HCT116 (cell line): ENCODE measurements around the gene AHNAK. TPM values are rescaled to one million over a fixed set of nuclear protein-coding genes. Genes with fewer than 3 reads are reported as not detected.

Experiments
- ATAC-seq: fragments of 200-7000 bp; cut with Tn5 transposase; 2 replicates; pipeline ENCODE4 v1.9.1; 2020; ENCODE audit warnings: mild to moderate bottlenecking, moderate library complexity
- BruUV-seq: library from RNA; stranded (reverse); fragments of 400-500 nt; replicated peaks from 2 replicates; lab custom pipeline; 2021; lab: Mats Ljungman, UMichigan
- CTCF ChIA-PET: fragments of 300-600 bp; sonication (Branson Sonifier 250); formaldehyde crosslinking; loops from one replicate; lab custom pipeline; 2021; ENCODE audit warnings: antibody characterized with exemption; lab: Charles Lee
- POLR2A ChIA-PET: fragments of 300-600, 350-600 bp; sonication (Branson Sonifier 250); formaldehyde crosslinking; loops from one replicate; lab custom pipeline; 2021; ENCODE audit warnings: antibody characterized with exemption; lab: Charles Lee
- RAD21 ChIA-PET, 2 experiments: fragments of 300-600 bp; sonication (Branson Sonifier 250); formaldehyde crosslinking; loops; one replicate each; lab custom pipeline; 2023; ENCODE audit warnings: low total read pairs in 2 of 2; ENCODE audit not compliant: uncharacterized antibody in 2 of 2, unreplicated experiment in 2 of 2, low non-redundant PET in 1 of 2; lab: Charles Lee
- DNase-seq: peaks from one replicate; pipeline ENCODE4 v3.0.0-alpha.2; 2010; ENCODE audit warnings: low read depth, low spot score
- H2AFZ ChIP-seq: fragments of 200-600 bp; shearing (Covaris generic), sonication (generic); 2 replicates; pipeline ENCODE4 v1.6.1; 2017; ENCODE audit warnings: low read depth, mixed run types, mixed read lengths, antibody characterized with exemption, low read length; ENCODE audit not compliant: poor library complexity, severe bottlenecking
- H3K27ac ChIP-seq: 2 replicates; pipeline ENCODE4 v1.5.1; 2012; ENCODE audit warnings: low read depth, low read length
- H3K27me3 ChIP-seq: fragments of 200-600 bp; sonication (generic); 2 replicates; pipeline ENCODE4 v1.6.1; 2016; ENCODE audit warnings: mixed run types, low read length, mixed read lengths; ENCODE audit not compliant: insufficient read depth
- H3K36me3 ChIP-seq, 2 experiments: fragments of 200-500 bp in 1 of 2; fragments of 200-600 bp in 1 of 2; sonication (Bioruptor generic) in 1 of 2; sonication (generic) in 1 of 2; 2 replicates each; pipeline versions ENCODE4 v1.5.1 to v1.6.1; 2014 to 2016; ENCODE audit warnings: low read length in 2 of 2, inconsistent platforms in 1 of 2, mixed read lengths in 1 of 2, mixed run types in 1 of 2; ENCODE audit not compliant: insufficient read depth in 2 of 2, control insufficient read depth in 1 of 2
- H3K4me1 ChIP-seq, 2 experiments: fragments of 200-600 bp in 1 of 2; sonication (generic) in 1 of 2; 2 replicates each; pipeline versions ENCODE4 v1.5.1 to v1.6.1; 2012 to 2017; ENCODE audit warnings: low read length in 2 of 2, inconsistent platforms in 1 of 2, mild to moderate bottlenecking in 1 of 2, mixed read lengths in 1 of 2, mixed run types in 1 of 2, moderate library complexity in 1 of 2; ENCODE audit not compliant: insufficient read depth in 2 of 2, control insufficient read depth in 1 of 2
- H3K4me2 ChIP-seq: fragments of 200-600 bp; sonication (generic); 2 replicates; pipeline ENCODE4 v1.6.1; 2017; ENCODE audit warnings: mixed run types, low read length, mixed read lengths
- H3K4me3 ChIP-seq, 2 experiments: fragments of 200-600 bp in 1 of 2; sonication (generic) in 1 of 2; replicated peaks in 1 of 2; 2 replicates each; pipeline ENCODE4 v1.5.1; 2011 to 2016; ENCODE audit warnings: low read length in 2 of 2, control low read depth in 1 of 2, low read depth in 1 of 2, mild to moderate bottlenecking in 1 of 2, mixed read lengths in 1 of 2, mixed run types in 1 of 2
- H3K79me2 ChIP-seq: fragments of 200-600 bp; sonication (generic); 2 replicates; pipeline ENCODE4 v1.6.1; 2017; ENCODE audit warnings: mild to moderate bottlenecking, mixed run types, low read length, moderate library complexity, mixed read lengths; ENCODE audit not compliant: insufficient read depth
- H3K9ac ChIP-seq: fragments of 200-600 bp; sonication (generic); 2 replicates; pipeline ENCODE4 v1.6.1; 2016; ENCODE audit warnings: low read length, mixed read lengths
- H3K9me2 ChIP-seq: fragments of 200-600 bp; sonication (generic), shearing (Covaris generic); 2 replicates; pipeline ENCODE4 v1.6.1; 2017; ENCODE audit warnings: mixed run types, mild to moderate bottlenecking, moderate library complexity; ENCODE audit not compliant: insufficient read depth
- H3K9me3 ChIP-seq, 2 experiments: fragments of 200-500 bp in 1 of 2; fragments of 200-600 bp in 1 of 2; sonication (Bioruptor generic) in 1 of 2; sonication (generic) in 1 of 2; 2 replicates each; pipeline ENCODE4 v1.6.1; 2014 to 2017; ENCODE audit warnings: low read length in 2 of 2, mixed read lengths in 2 of 2, inconsistent platforms in 1 of 2, low read depth in 1 of 2, mild to moderate bottlenecking in 1 of 2, mixed run types in 1 of 2, moderate library complexity in 1 of 2; ENCODE audit not compliant: control insufficient read depth in 1 of 2, insufficient read depth in 1 of 2
- H4K20me1 ChIP-seq: fragments of 200-600 bp; sonication (generic), shearing (Covaris generic); 2 replicates; pipeline ENCODE4 v1.6.1; 2017; ENCODE audit warnings: mixed run types, mild to moderate bottlenecking, moderate library complexity; ENCODE audit not compliant: insufficient read depth
- ATF3 ChIP-seq: IDR thresholded peaks from 2 replicates; pipeline ENCODE4 v1.6.1; 2012
- CBX3 ChIP-seq: IDR thresholded peaks from 2 replicates; pipeline ENCODE4 v1.6.1; 2012; ENCODE audit warnings: low read depth
- CEBPB ChIP-seq: IDR thresholded peaks from 2 replicates; pipeline ENCODE4 v1.6.1; 2012; ENCODE audit warnings: low read depth
- CTCF ChIP-seq, 3 experiments: fragments of 200-600 bp in 1 of 3; sonication (generic) in 1 of 3; IDR thresholded peaks in 2 of 3; conservative IDR thresholded peaks in 1 of 3; 2 replicates each; pipeline ENCODE4 v1.5.1; 2012 to 2017; ENCODE audit warnings: low read depth in 2 of 3, low read length in 2 of 3, antibody characterized with exemption in 1 of 3, borderline replicate concordance in 1 of 3, control low read depth in 1 of 3, mild to moderate bottlenecking in 1 of 3, mixed read lengths in 1 of 3, mixed run types in 1 of 3, moderate library complexity in 1 of 3; ENCODE audit not compliant: insufficient read depth in 1 of 3
- EGR1 ChIP-seq: IDR thresholded peaks from 2 replicates; pipeline ENCODE4 v1.6.1; 2012; ENCODE audit warnings: low read depth
- ELF1 ChIP-seq: IDR thresholded peaks from 2 replicates; pipeline ENCODE4 v1.6.1; 2012; ENCODE audit warnings: low read depth, borderline replicate concordance
- EZH2 ChIP-seq: fragments of 200-600 bp; sonication (generic); IDR thresholded peaks from 2 replicates; pipeline ENCODE4 v1.6.1; 2017; ENCODE audit warnings: antibody characterized with exemption, mixed run types
- EZH2phosphoT487 ChIP-seq: fragments of 200-600 bp; IDR thresholded peaks from 2 replicates; pipeline ENCODE4 v1.6.1; 2018; ENCODE audit warnings: antibody characterized with exemption, borderline replicate concordance
- FOSL1 ChIP-seq: IDR thresholded peaks from 2 replicates; pipeline ENCODE4 v1.6.1; 2012; ENCODE audit warnings: low read depth
- JUND ChIP-seq: IDR thresholded peaks from 2 replicates; pipeline ENCODE4 v1.6.1; 2012
- MAX ChIP-seq: IDR thresholded peaks from 2 replicates; pipeline ENCODE4 v1.6.1; 2012
- POLR2AphosphoS5 ChIP-seq: IDR thresholded peaks from 2 replicates; pipeline ENCODE4 v1.6.1; 2011; ENCODE audit warnings: mild to moderate bottlenecking, low read depth, low read length, moderate library complexity
- RAD21 ChIP-seq: IDR thresholded peaks from 2 replicates; pipeline ENCODE4 v1.6.1; 2012; ENCODE audit warnings: low read depth, mild to moderate bottlenecking
- SIN3A ChIP-seq: IDR thresholded peaks from 2 replicates; pipeline ENCODE4 v1.6.1; 2012; ENCODE audit warnings: low read depth
- SRF ChIP-seq: IDR thresholded peaks from 2 replicates; pipeline ENCODE4 v1.6.1; 2012; ENCODE audit warnings: low read depth
- TCF7L2 ChIP-seq: IDR thresholded peaks from 2 replicates; pipeline ENCODE4 v1.7.0; 2011; ENCODE audit warnings: borderline replicate concordance, inconsistent platforms; ENCODE audit not compliant: insufficient read depth, insufficient read length; ENCODE audit errors: extremely low read depth
- YY1 ChIP-seq: IDR thresholded peaks from 2 replicates; pipeline ENCODE4 v1.6.1; 2011; ENCODE audit warnings: low read length, low read depth, moderate library complexity, mild to moderate bottlenecking; ENCODE audit not compliant: insufficient replicate concordance; ENCODE audit errors: extremely low read depth
- ZBTB33 ChIP-seq: IDR thresholded peaks from 2 replicates; pipeline ENCODE4 v1.6.1; 2011; ENCODE audit warnings: mild to moderate bottlenecking, low read length, moderate library complexity; ENCODE audit not compliant: insufficient replicate concordance; ENCODE audit errors: extremely low read depth
- ZFX ChIP-seq: fragments of 450-650 bp; IDR thresholded peaks from 2 replicates; pipeline ENCODE4 v1.6.1; 2017
- ZNF274 ChIP-seq: fragments of 200-500 bp; sonication (Bioruptor generic); IDR thresholded peaks from 2 replicates; pipeline ENCODE4 v1.6.1; 2014; ENCODE audit warnings: mild to moderate bottlenecking, low read depth, low read length, inconsistent platforms
- intact Hi-C: fragments of 100-400 bp; cut with micrococcal nuclease; formaldehyde crosslinking; loops from 2 replicates; pipeline ENCODE4 v1.10.0; 2022
- total RNA-seq: library from RNA; stranded (reverse); gene quantifications from one replicate; pipeline ENCODE4 v1.2.1, GENCODE V29; 2021; ENCODE audit not compliant: unreplicated experiment

The AHNAK gene
- total RNA-seq, 1 experiment from 2014 or later = 239 TPM

GRCh38 chr11:62552485-62553079, 6.0 kb upstream of the AHNAK start:
- H3K4me1 ChIP-seq = peaks cover 70 to 87% of the 10 kb centered on the region in 2 experiments
- H3K4me3 ChIP-seq = peak overlapping the region; percentile 36 to 52
- ATAC-seq (no peak), DNase-seq (no peak)
- RAD21 ChIA-PET = interaction anchor here (0.7 to 2.3 kb wide), 5 partner anchors 8 to 128 kb away, joined by 3 to 8 read pairs (median 6); no protein-coding TSS in a partner anchor
- CTCF ChIA-PET = interaction anchor here (1.0 to 3.8 kb wide), 5 partner anchors 9 to 158 kb away, joined by 3 to 39 read pairs (median 9); partner anchors contain the start of gene TUT1
- no peaks in the 10 kb centered on the region for H3K27me3 ChIP-seq
- peak overlapping the region; percentile 99 for H3K27ac ChIP-seq
- peaks cover 6% of the 10 kb centered on the region for H3K79me2 ChIP-seq
- intact Hi-C loops = no loop called here
- no peak for TF ChIP-seq MAX
- no peak for TF ChIP-seq SIN3A
- no peak for TF ChIP-seq FOSL1
- no peak for TF ChIP-seq ZNF274
- no peak for TF ChIP-seq POLR2AphosphoS5
- no peak for TF ChIP-seq JUND
- no peak for TF ChIP-seq YY1
- no peak for TF ChIP-seq CEBPB
- TF ChIP-seq ELF1 = no peak
- TF ChIP-seq ZFX = no peak
- no peak for TF ChIP-seq CTCF (IDR thresholded peaks at IDR 0.05 in 2 of 3, conservative IDR thresholded peaks at IDR 0.05 in 1 of 3; ENCODE audit: borderline replicate concordance in 1 of 3, insufficient read depth in 1 of 3, low read depth in 2 of 3, low read length in 2 of 3)
- no peak for TF ChIP-seq EZH2
- TF ChIP-seq SRF = no peak
- TF ChIP-seq EGR1 = no peak
- no peak for TF ChIP-seq RAD21
- TF ChIP-seq CBX3 = no peak
- TF ChIP-seq ZBTB33 = no peak
- TF ChIP-seq TCF7L2 = no peak
- TF ChIP-seq ATF3 = no peak
- TF ChIP-seq EZH2phosphoT487 = no peak
- no peaks in the 10 kb centered on the region for H3K9me3 ChIP-seq
- H2AFZ ChIP-seq = no peak overlapping the region
- BruUV-seq = no TSS peak
- POLR2A ChIA-PET = interaction anchor here (0.8 to 2.1 kb wide), 15 partner anchors 8 to 289 kb away, joined by 3 to 15 read pairs (median 5); partner anchors contain the start of genes B3GAT3, C11orf98, CSKMT and EEF1G
- H3K36me3 ChIP-seq = no peaks in the 10 kb centered on the region; a peak in 1 of 4 replicates
- no peaks in the 10 kb centered on the region for H4K20me1 ChIP-seq
- peak overlapping the region; percentile 81 for H3K9ac ChIP-seq
- H3K4me2 ChIP-seq = peak overlapping the region; percentile 94
- H3K9me2 ChIP-seq = no peaks in the 10 kb centered on the region
